SK-N-SH (cell line): ENCODE results near the gene SMCO2. TPM values are rescaled to one million over a fixed set of nuclear protein-coding genes. Genes with fewer than 3 reads are reported as not detected.

Experiments
- CTCF ChIA-PET: fragments of 300-600, 350-600 bp; formaldehyde crosslinking; extraction: SDS; loops from one replicate; lab custom pipeline; 2021; lab: Yijun Ruan, JAX
- POLR2A ChIA-PET: fragments of 350-600 bp; sonication (Branson Sonifier 250); formaldehyde crosslinking; extraction: SDS; loops from one replicate; lab custom pipeline; 2020; ENCODE audit warnings: antibody characterized with exemption, inconsistent platforms; lab: Yijun Ruan, JAX
- DNase-seq: peaks from one replicate; pipeline ENCODE4 v3.0.0; 2012
- H2AFZ ChIP-seq: fragments of 200-600 bp; sonication (generic); 2 replicates; pipeline ENCODE4 v1.8.1; 2016; ENCODE audit warnings: antibody characterized with exemption, mild to moderate bottlenecking, low read depth
- H3F3A ChIP-seq: fragments of 200-600 bp; sonication (generic); replicated peaks from 2 replicates; pipeline ENCODE3; 2016; ENCODE audit warnings: antibody characterized with exemption, mild to moderate bottlenecking; ENCODE audit not compliant: insufficient read depth
- H3K27ac ChIP-seq, 2 experiments: fragments of 200-500 bp in 1 of 2; fragments of 200-600 bp in 1 of 2; sonication (Bioruptor generic) in 1 of 2; sonication (generic), shearing (Covaris generic) in 1 of 2; 2 replicates each; pipeline versions ENCODE4 v1.5.1 to v1.6.1; 2014 to 2016; ENCODE audit warnings: low read depth in 2 of 2, inconsistent platforms in 1 of 2, low read length in 1 of 2, mild to moderate bottlenecking in 1 of 2, mixed read lengths in 1 of 2
- H3K27me3 ChIP-seq: fragments of 200-600 bp; sonication (generic), shearing (Covaris generic); 2 replicates; pipeline ENCODE4 v1.6.1; 2016; ENCODE audit warnings: mixed run types; ENCODE audit not compliant: insufficient read depth
- H3K36me3 ChIP-seq, 2 experiments: fragments of 200-500 bp in 1 of 2; fragments of 200-600 bp in 1 of 2; sonication (Bioruptor generic) in 1 of 2; sonication (generic) in 1 of 2; replicated peaks in 1 of 2; 2 replicates each; pipeline versions ENCODE3 to v1.5.1; 2014 to 2016; ENCODE audit warnings: low read length in 1 of 2, mild to moderate bottlenecking in 1 of 2; ENCODE audit not compliant: insufficient read depth in 2 of 2, control insufficient read depth in 1 of 2
- H3K4me1 ChIP-seq, 2 experiments: fragments of 200-500 bp in 1 of 2; fragments of 200-600 bp in 1 of 2; sonication (Bioruptor generic) in 1 of 2; sonication (generic), shearing (Covaris generic) in 1 of 2; 2 replicates each; pipeline versions ENCODE4 v1.5.1 to v1.6.1; 2014 to 2016; ENCODE audit warnings: low read depth in 1 of 2, low read length in 1 of 2, mixed run types in 1 of 2; ENCODE audit not compliant: insufficient read depth in 2 of 2, control insufficient read depth in 1 of 2
- H3K4me2 ChIP-seq: fragments of 200-600 bp; sonication (generic), shearing (Covaris generic); 2 replicates; pipeline ENCODE4 v1.6.1; 2017; ENCODE audit warnings: mixed run types
- H3K4me3 ChIP-seq, 2 experiments: fragments of 200-500 bp in 1 of 2; fragments of 200-600 bp in 1 of 2; sonication (Bioruptor generic) in 1 of 2; sonication (generic), shearing (Covaris generic) in 1 of 2; 2 replicates each; pipeline versions ENCODE4 v1.5.1 to v1.8.1; 2014 to 2016; ENCODE audit warnings: low read depth in 2 of 2, inconsistent platforms in 1 of 2, low read length in 1 of 2, mild to moderate bottlenecking in 1 of 2, mixed read lengths in 1 of 2, moderate library complexity in 1 of 2
- H3K79me2 ChIP-seq: fragments of 200-600 bp; sonication (generic); 2 replicates; pipeline ENCODE4 v1.8.1; 2017; ENCODE audit warnings: mild to moderate bottlenecking; ENCODE audit not compliant: insufficient read depth
- H3K9ac ChIP-seq: fragments of 200-600 bp; sonication (generic); 2 replicates; pipeline ENCODE4 v1.6.1; 2017; ENCODE audit warnings: mixed run types
- H3K9me2 ChIP-seq: fragments of 200-600 bp; sonication (generic); 2 replicates; pipeline ENCODE4 v1.6.1; 2017; ENCODE audit warnings: mixed run types
- H3K9me3 ChIP-seq: fragments of 200-600 bp; sonication (generic); 2 replicates; pipeline ENCODE4 v1.6.1; 2017; ENCODE audit warnings: mixed run types, mild to moderate bottlenecking, moderate library complexity
- H4K20me1 ChIP-seq: fragments of 200-600 bp; sonication (generic); 2 replicates; pipeline ENCODE4 v1.6.1; 2017; ENCODE audit warnings: mild to moderate bottlenecking, mixed run types; ENCODE audit not compliant: insufficient read depth
- EP300 ChIP-seq, 2 experiments: IDR thresholded peaks; 2 replicates each; pipeline versions ENCODE4 v1.4.0 to v1.6.1; 2012; ENCODE audit warnings: borderline replicate concordance in 1 of 2, low read depth in 1 of 2, low read length in 1 of 2
- EZH2phosphoT487 ChIP-seq: fragments of 200-600 bp; sonication (generic); IDR thresholded peaks from 2 replicates; pipeline ENCODE4 v1.6.1; 2017; ENCODE audit warnings: low read depth, mixed run types, mild to moderate bottlenecking, antibody characterized with exemption, moderate library complexity, borderline replicate concordance
- FOSL2 ChIP-seq: IDR thresholded peaks from 2 replicates; pipeline ENCODE4 v1.4.0; 2012; ENCODE audit warnings: low read depth, mild to moderate bottlenecking, moderate library complexity, borderline replicate concordance
- FOXJ3 ChIP-seq: sonication (generic); formaldehyde crosslinking; IDR thresholded peaks from 2 replicates; pipeline ENCODE4 v1.5.1; 2020; ENCODE audit warnings: mild to moderate bottlenecking, missing genetic modification reagents
- FOXM1 ChIP-seq: IDR thresholded peaks from 2 replicates; pipeline ENCODE4 v1.4.0; 2012; ENCODE audit warnings: low read depth, mild to moderate bottlenecking
- GABPA ChIP-seq: IDR thresholded peaks from 2 replicates; pipeline ENCODE4 v1.4.0; 2012; ENCODE audit warnings: low read depth, mild to moderate bottlenecking
- GATA2 ChIP-seq: sonication (generic); formaldehyde crosslinking; IDR thresholded peaks from 2 replicates; pipeline ENCODE4 v1.5.0; 2020; ENCODE audit warnings: mild to moderate bottlenecking, missing genetic modification reagents
- JUND ChIP-seq: IDR thresholded peaks from 2 replicates; pipeline ENCODE4 v1.4.0; 2012
- MEF2A ChIP-seq: IDR thresholded peaks from 2 replicates; pipeline ENCODE4 v1.4.0; 2012; ENCODE audit warnings: low read depth, borderline replicate concordance
- MXI1 ChIP-seq: IDR thresholded peaks from 2 replicates; pipeline ENCODE4 v1.6.1; 2012; ENCODE audit warnings: mild to moderate bottlenecking, low read depth, low read length, improper control_type of control experiment
- NFIC ChIP-seq: IDR thresholded peaks from 2 replicates; pipeline ENCODE4 v1.4.0; 2012; ENCODE audit warnings: borderline replicate concordance
- NRF1 ChIP-seq: IDR thresholded peaks from 2 replicates; pipeline ENCODE4 v1.6.1; 2012; ENCODE audit warnings: low read depth, mild to moderate bottlenecking, low read length
- RAD21 ChIP-seq: IDR thresholded peaks from 2 replicates; pipeline ENCODE4 v1.6.1; 2012; ENCODE audit warnings: mild to moderate bottlenecking, low read length
- RXRA ChIP-seq: IDR thresholded peaks from 2 replicates; pipeline ENCODE4 v1.4.0; 2012; ENCODE audit warnings: low read depth, mild to moderate bottlenecking, borderline replicate concordance
- SIN3A ChIP-seq: IDR thresholded peaks from 2 replicates; pipeline ENCODE4 v1.6.1; 2012; ENCODE audit warnings: low read depth, mild to moderate bottlenecking, low read length, moderate library complexity, borderline replicate concordance
- TAF1 ChIP-seq: IDR thresholded peaks from 2 replicates; pipeline ENCODE4 v1.6.1; 2012; ENCODE audit warnings: low read depth, mild to moderate bottlenecking, low read length, moderate library complexity, borderline replicate concordance
- YY1 ChIP-seq: IDR thresholded peaks from 2 replicates; pipeline ENCODE4 v1.4.0; 2012; ENCODE audit warnings: low read depth, mild to moderate bottlenecking
- WGBS: methylation state at CpG from one replicate; pipeline ENCODE4 v1.1.6; 2017; ENCODE audit warnings: low lambda C conversion rate; 5-methylcytosine and 5-hydroxymethylcytosine counted together
- polyA plus RNA-seq, 3 experiments: library from polyadenylated mRNA; depleted of rRNA; stranded (reverse); fragments of >200 nt; gene quantifications; 2 replicates each; pipeline ENCODE4 v1.2.3, GENCODE V29; 2012
- TF ChIP-seq, protein P1 (sequence below): IDR thresholded peaks from 2 replicates; pipeline ENCODE4 v1.4.0; 2012; ENCODE audit warnings: low read depth, borderline replicate concordance
- TF ChIP-seq, protein P2 (sequence below): IDR thresholded peaks from 2 replicates; pipeline ENCODE4 v1.4.0; 2012; ENCODE audit warnings: low read depth

Gene SMCO2
- polyA plus RNA-seq, 1 of the 3 experiments (the other 2 are of a cell fraction): 0.21 TPM

DNA sequence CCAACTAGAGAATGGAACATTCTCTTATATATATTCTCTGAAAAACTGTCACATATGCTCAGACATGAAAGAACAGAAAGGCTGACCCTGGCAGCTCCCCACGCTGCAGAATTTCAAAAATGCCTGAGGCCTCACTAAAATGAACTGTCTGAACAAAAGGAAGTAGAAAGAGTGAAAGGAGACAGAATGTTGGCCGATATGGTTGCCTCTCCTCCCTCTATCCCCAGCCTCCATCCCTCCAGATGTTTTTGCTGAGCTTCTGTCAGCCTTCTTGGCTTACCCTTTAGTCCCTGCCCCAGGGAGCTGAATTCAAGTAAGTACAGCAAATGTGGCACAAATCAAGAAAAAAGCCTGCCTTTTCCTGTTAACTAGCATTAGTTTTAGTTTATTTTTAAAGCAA, 6.9 kb downstream of the SMCO2 start (continued):
- TF ChIP-seq NRF1 (no peak), JUND (no peak)
- TF ChIP-seq, protein P1, sequence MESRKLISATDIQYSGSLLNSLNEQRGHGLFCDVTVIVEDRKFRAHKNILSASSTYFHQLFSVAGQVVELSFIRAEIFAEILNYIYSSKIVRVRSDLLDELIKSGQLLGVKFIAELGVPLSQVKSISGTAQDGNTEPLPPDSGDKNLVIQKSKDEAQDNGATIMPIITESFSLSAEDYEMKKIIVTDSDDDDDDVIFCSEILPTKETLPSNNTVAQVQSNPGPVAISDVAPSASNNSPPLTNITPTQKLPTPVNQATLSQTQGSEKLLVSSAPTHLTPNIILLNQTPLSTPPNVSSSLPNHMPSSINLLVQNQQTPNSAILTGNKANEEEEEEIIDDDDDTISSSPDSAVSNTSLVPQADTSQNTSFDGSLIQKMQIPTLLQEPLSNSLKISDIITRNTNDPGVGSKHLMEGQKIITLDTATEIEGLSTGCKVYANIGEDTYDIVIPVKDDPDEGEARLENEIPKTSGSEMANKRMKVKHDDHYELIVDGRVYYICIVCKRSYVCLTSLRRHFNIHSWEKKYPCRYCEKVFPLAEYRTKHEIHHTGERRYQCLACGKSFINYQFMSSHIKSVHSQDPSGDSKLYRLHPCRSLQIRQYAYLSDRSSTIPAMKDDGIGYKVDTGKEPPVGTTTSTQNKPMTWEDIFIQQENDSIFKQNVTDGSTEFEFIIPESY: no peak

DNA sequence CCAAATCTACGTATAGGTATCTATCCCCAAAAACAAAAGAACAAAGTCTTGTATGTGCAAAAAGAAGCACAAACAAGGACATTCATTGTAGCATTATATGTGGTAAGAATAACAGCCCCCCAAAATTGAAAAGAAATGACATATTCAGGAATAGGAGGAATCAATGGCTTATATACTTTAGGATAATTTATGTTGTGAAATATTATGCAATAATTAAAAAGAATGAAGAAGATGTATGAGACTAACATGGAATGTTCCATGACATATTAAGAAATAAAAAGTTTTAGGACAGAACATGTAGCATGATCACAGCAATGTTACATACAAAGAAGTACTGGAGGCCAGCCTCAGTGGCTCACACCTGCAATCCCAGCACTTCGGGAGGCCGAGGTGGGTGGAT, 9.1 kb downstream of the SMCO2 start:
- Histone ChIP-seq H3K9me2 (no peaks in the 10 kb centered on the region), H2AFZ (no peak overlapping the region), H4K20me1 (no peaks in the 10 kb centered on the region), H3K4me2 (no peak overlapping the region), H3K9me3 (no peaks in the 10 kb centered on the region), H3K27ac (no peak overlapping the region), H3K4me3 (no peak overlapping the region), H3K4me1 (peaks cover 0 to 5% of the 10 kb centered on the region in 2 experiments; a peak in 2 of 4 replicates), H3K79me2 (no peaks in the 10 kb centered on the region), H3F3A (peaks cover 4% of the 10 kb centered on the region), H3K36me3 (no peaks in the 10 kb centered on the region), H3K27me3 (no peaks in the 10 kb centered on the region), H3K9ac (no peak overlapping the region)
- no peak for TF ChIP-seq EP300 (IDR thresholded peaks at IDR 0.05; ENCODE audit: borderline replicate concordance in 1 of 2, low read depth in 1 of 2, low read length in 1 of 2)
- TF ChIP-seq MEF2A: no peak
- no peak for TF ChIP-seq SIN3A
- no peak for TF ChIP-seq FOXM1
- TF ChIP-seq YY1: no peak
- TF ChIP-seq TAF1: no peak
- TF ChIP-seq EZH2phosphoT487: no peak
- WGBS: 96% methylated on average over 3 of the region's 3 CpGs
- DNase-seq: no peak
- ChIA-PET CTCF (interaction anchor here (1.0 kb wide), 1 partner anchor 11 kb away, joined by 4 read pairs; no protein-coding TSS in a partner anchor), POLR2A (no interaction called here)

DNA sequence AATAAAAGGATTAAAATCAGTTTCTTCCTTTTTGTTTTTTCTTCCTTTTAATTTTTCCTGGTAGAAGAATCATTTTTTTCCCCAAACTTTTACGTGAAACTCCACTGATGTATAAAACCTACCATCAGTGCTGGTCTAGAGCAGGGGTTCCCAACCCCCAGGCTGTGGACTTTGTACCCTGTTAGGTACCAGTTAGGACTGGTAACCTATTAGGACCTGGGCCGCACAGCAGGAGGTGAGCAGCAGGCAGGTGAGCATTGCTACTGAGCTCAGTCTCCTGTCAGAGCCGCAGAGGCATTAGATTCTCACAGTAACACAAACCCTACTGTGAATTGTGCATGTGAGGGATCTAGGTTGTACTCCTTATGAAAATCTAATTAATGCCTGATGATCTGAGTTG, 10.1 kb downstream of the SMCO2 start:
- H2AFZ ChIP-seq: no peak overlapping the region
- DNase-seq: no peak
- no peaks in the 10 kb centered on the region for H3K79me2 ChIP-seq
- no peak overlapping the region for H3K4me2 ChIP-seq
- TF ChIP-seq RAD21 (no peak), FOSL2 (no peak), GATA2 (CRISPR knock-in tag) (no peak), GABPA (no peak), FOXJ3 (CRISPR knock-in tag) (no peak), NFIC (no peak), EZH2phosphoT487 (no peak), MEF2A (no peak), MXI1 (no peak), RXRA (no peak), JUND (no peak), FOXM1 (no peak), TAF1 (no peak)
- TF ChIP-seq, protein P2, sequence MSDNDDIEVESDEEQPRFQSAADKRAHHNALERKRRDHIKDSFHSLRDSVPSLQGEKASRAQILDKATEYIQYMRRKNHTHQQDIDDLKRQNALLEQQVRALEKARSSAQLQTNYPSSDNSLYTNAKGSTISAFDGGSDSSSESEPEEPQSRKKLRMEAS: no peak
- H4K20me1 ChIP-seq: no peaks in the 10 kb centered on the region
- no peaks in the 10 kb centered on the region for H3K27me3 ChIP-seq
- ChIA-PET CTCF (no interaction called here), POLR2A (no interaction called here)
- H3K4me1 ChIP-seq: peaks cover 0 to 6% of the 10 kb centered on the region in 2 experiments; a peak in 2 of 4 replicates
- H3K9me2 ChIP-seq: no peaks in the 10 kb centered on the region
- H3K9me3 ChIP-seq: no peaks in the 10 kb centered on the region
- peaks cover 5% of the 10 kb centered on the region for H3F3A ChIP-seq
- H3K36me3 ChIP-seq: no peaks in the 10 kb centered on the region
- no peak overlapping the region for H3K9ac ChIP-seq
- no peak overlapping the region for H3K27ac ChIP-seq
- WGBS: 100% methylated on average over 3 of the region's 3 CpGs
- H3K4me3 ChIP-seq: no peak overlapping the region
